HCT116 (cell line): ENCODE measurements around the gene FBXL15.

Source experiments
- EZH2 ChIP-seq: fragments of 200-600 bp; sonication (generic); IDR thresholded peaks from 2 replicates; pipeline ENCODE4 v1.6.1; 2017; ENCODE audit warnings: antibody characterized with exemption, mixed run types
- EZH2phosphoT487 ChIP-seq: fragments of 200-600 bp; IDR thresholded peaks from 2 replicates; pipeline ENCODE4 v1.6.1; 2018; ENCODE audit warnings: antibody characterized with exemption, borderline replicate concordance
- JUND ChIP-seq: IDR thresholded peaks from 2 replicates; pipeline ENCODE4 v1.6.1; 2012
- POLR2A ChIP-seq: IDR thresholded peaks from 2 replicates; pipeline ENCODE4 v1.7.0; 2011; ENCODE audit warnings: borderline replicate concordance; ENCODE audit not compliant: insufficient read depth, insufficient read length; ENCODE audit errors: extremely low read depth
- POLR2AphosphoS5 ChIP-seq: IDR thresholded peaks from 2 replicates; pipeline ENCODE4 v1.6.1; 2011; ENCODE audit warnings: mild to moderate bottlenecking, low read depth, low read length, moderate library complexity
- SP1 ChIP-seq: IDR thresholded peaks from 2 replicates; pipeline ENCODE4 v1.6.1; 2012; ENCODE audit warnings: low read depth
- ZFX ChIP-seq: fragments of 450-650 bp; IDR thresholded peaks from 2 replicates; pipeline ENCODE4 v1.6.1; 2017
- ZNF274 ChIP-seq: fragments of 200-500 bp; sonication (Bioruptor generic); IDR thresholded peaks from 2 replicates; pipeline ENCODE4 v1.6.1; 2014; ENCODE audit warnings: mild to moderate bottlenecking, low read depth, low read length, inconsistent platforms
- TF ChIP-seq, protein P1 (sequence below): IDR thresholded peaks from 2 replicates; pipeline ENCODE4 v1.6.1; 2011; ENCODE audit warnings: mild to moderate bottlenecking, low read length, moderate library complexity; ENCODE audit not compliant: insufficient replicate concordance; ENCODE audit errors: extremely low read depth
- TF ChIP-seq, protein P2 (sequence below), 3 experiments: fragments of 200-600 bp in 1 of 3; sonication (generic) in 1 of 3; IDR thresholded peaks in 2 of 3; conservative IDR thresholded peaks in 1 of 3; 2 replicates each; pipeline ENCODE4 v1.5.1; 2012 to 2017; ENCODE audit warnings: low read depth in 2 of 3, low read length in 2 of 3, antibody characterized with exemption in 1 of 3, borderline replicate concordance in 1 of 3, control low read depth in 1 of 3, mild to moderate bottlenecking in 1 of 3, mixed read lengths in 1 of 3, mixed run types in 1 of 3, moderate library complexity in 1 of 3; ENCODE audit not compliant: insufficient read depth in 1 of 3
- TF ChIP-seq, protein P3 (sequence below): IDR thresholded peaks from 2 replicates; pipeline ENCODE4 v1.6.1; 2012

DNA sequence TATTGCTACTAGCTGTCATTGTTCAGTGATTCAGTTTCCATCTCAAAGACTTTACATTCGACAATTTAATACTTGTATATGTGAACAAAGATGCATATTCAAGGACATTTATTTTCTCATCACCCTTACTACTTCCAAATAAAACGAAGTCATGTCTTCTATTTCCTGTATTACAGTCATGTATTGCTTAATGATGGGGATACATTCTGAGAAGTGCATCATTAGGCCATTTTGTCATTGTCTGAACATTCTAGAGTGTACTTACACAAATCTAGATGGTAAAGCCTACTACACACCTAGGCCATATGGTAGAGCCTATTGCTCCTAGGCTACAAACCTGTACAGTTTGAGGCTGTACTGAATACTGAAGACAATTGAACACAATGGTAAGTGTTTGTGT is 24.2 kb downstream of the FBXL15 start:
- TF ChIP-seq POLR2A, result no peak
- no peak for TF ChIP-seq ZFX
- TF ChIP-seq, protein P1, sequence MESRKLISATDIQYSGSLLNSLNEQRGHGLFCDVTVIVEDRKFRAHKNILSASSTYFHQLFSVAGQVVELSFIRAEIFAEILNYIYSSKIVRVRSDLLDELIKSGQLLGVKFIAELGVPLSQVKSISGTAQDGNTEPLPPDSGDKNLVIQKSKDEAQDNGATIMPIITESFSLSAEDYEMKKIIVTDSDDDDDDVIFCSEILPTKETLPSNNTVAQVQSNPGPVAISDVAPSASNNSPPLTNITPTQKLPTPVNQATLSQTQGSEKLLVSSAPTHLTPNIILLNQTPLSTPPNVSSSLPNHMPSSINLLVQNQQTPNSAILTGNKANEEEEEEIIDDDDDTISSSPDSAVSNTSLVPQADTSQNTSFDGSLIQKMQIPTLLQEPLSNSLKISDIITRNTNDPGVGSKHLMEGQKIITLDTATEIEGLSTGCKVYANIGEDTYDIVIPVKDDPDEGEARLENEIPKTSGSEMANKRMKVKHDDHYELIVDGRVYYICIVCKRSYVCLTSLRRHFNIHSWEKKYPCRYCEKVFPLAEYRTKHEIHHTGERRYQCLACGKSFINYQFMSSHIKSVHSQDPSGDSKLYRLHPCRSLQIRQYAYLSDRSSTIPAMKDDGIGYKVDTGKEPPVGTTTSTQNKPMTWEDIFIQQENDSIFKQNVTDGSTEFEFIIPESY, result no peak
- TF ChIP-seq, protein P2, sequence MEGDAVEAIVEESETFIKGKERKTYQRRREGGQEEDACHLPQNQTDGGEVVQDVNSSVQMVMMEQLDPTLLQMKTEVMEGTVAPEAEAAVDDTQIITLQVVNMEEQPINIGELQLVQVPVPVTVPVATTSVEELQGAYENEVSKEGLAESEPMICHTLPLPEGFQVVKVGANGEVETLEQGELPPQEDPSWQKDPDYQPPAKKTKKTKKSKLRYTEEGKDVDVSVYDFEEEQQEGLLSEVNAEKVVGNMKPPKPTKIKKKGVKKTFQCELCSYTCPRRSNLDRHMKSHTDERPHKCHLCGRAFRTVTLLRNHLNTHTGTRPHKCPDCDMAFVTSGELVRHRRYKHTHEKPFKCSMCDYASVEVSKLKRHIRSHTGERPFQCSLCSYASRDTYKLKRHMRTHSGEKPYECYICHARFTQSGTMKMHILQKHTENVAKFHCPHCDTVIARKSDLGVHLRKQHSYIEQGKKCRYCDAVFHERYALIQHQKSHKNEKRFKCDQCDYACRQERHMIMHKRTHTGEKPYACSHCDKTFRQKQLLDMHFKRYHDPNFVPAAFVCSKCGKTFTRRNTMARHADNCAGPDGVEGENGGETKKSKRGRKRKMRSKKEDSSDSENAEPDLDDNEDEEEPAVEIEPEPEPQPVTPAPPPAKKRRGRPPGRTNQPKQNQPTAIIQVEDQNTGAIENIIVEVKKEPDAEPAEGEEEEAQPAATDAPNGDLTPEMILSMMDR (IDR thresholded peaks at IDR 0.05 in 2 of 3, conservative IDR thresholded peaks at IDR 0.05 in 1 of 3; ENCODE audit: borderline replicate concordance in 1 of 3, insufficient read depth in 1 of 3, low read depth in 2 of 3, low read length in 2 of 3), result no peak
- TF ChIP-seq EZH2, result no peak
- TF ChIP-seq ZNF274, result no peak
- TF ChIP-seq POLR2AphosphoS5, result no peak
- no peak for TF ChIP-seq EZH2phosphoT487
- TF ChIP-seq JUND, result no peak
- TF ChIP-seq SP1, result no peak
- TF ChIP-seq, protein P3, sequence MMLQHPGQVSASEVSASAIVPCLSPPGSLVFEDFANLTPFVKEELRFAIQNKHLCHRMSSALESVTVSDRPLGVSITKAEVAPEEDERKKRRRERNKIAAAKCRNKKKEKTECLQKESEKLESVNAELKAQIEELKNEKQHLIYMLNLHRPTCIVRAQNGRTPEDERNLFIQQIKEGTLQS, result no peak
